ENCODE measurements around the gene JAGN1.

DNA sequence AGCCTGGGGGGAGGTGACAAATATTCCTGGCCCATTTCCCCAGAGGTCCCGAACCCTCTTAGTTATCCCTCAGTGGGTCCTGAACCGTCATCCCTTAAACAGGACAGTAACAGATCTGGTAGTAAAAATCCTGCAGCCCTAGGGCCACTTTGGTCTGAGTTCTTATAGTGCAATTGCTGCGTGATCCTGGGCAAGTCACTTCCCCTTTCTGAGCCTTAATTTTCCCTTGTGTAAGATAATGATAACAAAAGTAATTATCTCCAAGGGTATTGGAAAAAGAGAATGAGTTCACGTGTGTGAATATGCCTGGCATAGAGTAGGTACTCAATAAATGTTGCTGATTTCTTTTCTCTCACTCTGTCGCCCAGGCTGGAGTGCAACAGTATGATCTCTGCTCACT, 2.9 kb upstream of the JAGN1 start:
- TF ChIP-seq, protein P1, sequence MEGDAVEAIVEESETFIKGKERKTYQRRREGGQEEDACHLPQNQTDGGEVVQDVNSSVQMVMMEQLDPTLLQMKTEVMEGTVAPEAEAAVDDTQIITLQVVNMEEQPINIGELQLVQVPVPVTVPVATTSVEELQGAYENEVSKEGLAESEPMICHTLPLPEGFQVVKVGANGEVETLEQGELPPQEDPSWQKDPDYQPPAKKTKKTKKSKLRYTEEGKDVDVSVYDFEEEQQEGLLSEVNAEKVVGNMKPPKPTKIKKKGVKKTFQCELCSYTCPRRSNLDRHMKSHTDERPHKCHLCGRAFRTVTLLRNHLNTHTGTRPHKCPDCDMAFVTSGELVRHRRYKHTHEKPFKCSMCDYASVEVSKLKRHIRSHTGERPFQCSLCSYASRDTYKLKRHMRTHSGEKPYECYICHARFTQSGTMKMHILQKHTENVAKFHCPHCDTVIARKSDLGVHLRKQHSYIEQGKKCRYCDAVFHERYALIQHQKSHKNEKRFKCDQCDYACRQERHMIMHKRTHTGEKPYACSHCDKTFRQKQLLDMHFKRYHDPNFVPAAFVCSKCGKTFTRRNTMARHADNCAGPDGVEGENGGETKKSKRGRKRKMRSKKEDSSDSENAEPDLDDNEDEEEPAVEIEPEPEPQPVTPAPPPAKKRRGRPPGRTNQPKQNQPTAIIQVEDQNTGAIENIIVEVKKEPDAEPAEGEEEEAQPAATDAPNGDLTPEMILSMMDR (IDR thresholded peaks at IDR 0.05; ENCODE audit: low read depth, low read length): no peak
- no peak for TF ChIP-seq EZH2phosphoT487 (IDR thresholded peaks at IDR 0.05; ENCODE audit: low read depth)
